ENCODE results near the gene ERRFI1. TPM values are rescaled to one million over a fixed set of nuclear protein-coding genes. Genes with fewer than 3 reads are reported as not detected.

ERRFI1 gene
- total and polyA plus RNA-seq, 2 experiments from 2014 or later, result 29.7 to 50.8 TPM

DNA sequence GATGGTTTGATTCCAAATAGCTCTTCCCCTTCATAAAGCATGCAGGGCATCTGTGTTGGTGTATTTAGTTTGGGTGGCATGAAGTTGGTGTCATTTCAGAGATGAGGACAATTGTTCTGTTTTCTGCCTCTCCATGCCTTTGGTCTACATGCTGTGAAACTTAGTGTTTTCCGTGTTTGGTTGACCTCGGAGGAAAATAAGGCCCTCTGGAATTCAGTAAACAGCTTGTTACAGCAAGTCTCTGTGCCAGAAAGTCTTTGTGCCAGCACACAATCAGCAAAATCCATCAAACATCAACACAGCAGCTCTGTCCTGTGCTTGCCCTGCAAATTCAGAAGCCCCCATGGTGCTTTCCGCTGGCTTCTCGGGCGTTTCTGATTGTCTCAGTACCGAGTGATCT lies 55.1 kb downstream of the ERRFI1 start:
- H4K20me1 ChIP-seq (ENCODE audit: insufficient read depth), result 0 out of 2 replicates have a peak, but pooled peaks cover 5% of the 10 kb centered on the region
- no peak for DNase-seq
- no peak overlapping the region for H3K27ac ChIP-seq
- peaks cover 73% of the 10 kb centered on the region for H3K79me2 ChIP-seq (ENCODE audit: insufficient read depth)
- H3K27me3 ChIP-seq (replicated peaks; ENCODE audit: insufficient read depth), result no peaks in the 10 kb centered on the region
- no peaks in the 10 kb centered on the region for H3K4me1 ChIP-seq (ENCODE audit: insufficient read depth)
- no peak overlapping the region for H3K4me3 ChIP-seq
- in situ Hi-C loops (cut with MboI), result no loop called here
- H3K9me3 ChIP-seq (ENCODE audit: low read depth), result no peaks in the 10 kb centered on the region
- no peak overlapping the region for H2AFZ ChIP-seq
- no peak for TF ChIP-seq EZH2 (IDR thresholded peaks at IDR 0.05; ENCODE audit: insufficient read depth, poor library complexity, severe bottlenecking)
- TF ChIP-seq EZH2phosphoT487 (IDR thresholded peaks at IDR 0.05; ENCODE audit: insufficient read depth, low read depth), result no peak
- peaks cover 64% of the 10 kb centered on the region for H3K36me3 ChIP-seq (ENCODE audit: low read depth)
- WGBS, 2 experiments (ENCODE audit: low coverage in 1 of 2, low lambda C conversion rate in 2 of 2, missing lambda C conversion rate in 2 of 2), result 71 to 74% methylated on average over 6 of the region's 6 CpGs
- no peak overlapping the region for H3K9ac ChIP-seq
- H3F3A ChIP-seq (ENCODE audit: insufficient read depth), result peaks cover 5% of the 10 kb centered on the region; the same call in 1 of the 2 replicates
- no peaks in the 10 kb centered on the region for H3K9me2 ChIP-seq (ENCODE audit: insufficient read depth)
- no peak overlapping the region for H3K4me2 ChIP-seq (ENCODE audit: unreplicated experiment)

GRCh38 chr1:7970246-7970645 lies 55.9 kb downstream of the ERRFI1 start:
- Histone ChIP-seq H3K4me1 (ENCODE audit: insufficient read depth) (no peaks in the 10 kb centered on the region), H3K79me2 (ENCODE audit: insufficient read depth) (peaks cover 73% of the 10 kb centered on the region), H4K20me1 (ENCODE audit: insufficient read depth) (0 out of 2 replicates have a peak, but pooled peaks cover 5% of the 10 kb centered on the region), H3K4me3 (no peak overlapping the region), H3K9ac (no peak overlapping the region), H3K4me2 (ENCODE audit: unreplicated experiment) (no peak overlapping the region), H3K9me3 (ENCODE audit: low read depth) (no peaks in the 10 kb centered on the region), H3K27ac (no peak overlapping the region), H2AFZ (no peak overlapping the region), H3F3A (ENCODE audit: insufficient read depth) (peaks cover 5% of the 10 kb centered on the region; the same call in 1 of the 2 replicates), H3K9me2 (ENCODE audit: insufficient read depth) (no peaks in the 10 kb centered on the region), H3K36me3 (ENCODE audit: low read depth) (peaks cover 65% of the 10 kb centered on the region), H3K27me3 (replicated peaks; ENCODE audit: insufficient read depth) (no peaks in the 10 kb centered on the region)
- in situ Hi-C loops (cut with MboI), result no loop called here
- DNase-seq, result no peak
- no peak for TF ChIP-seq EZH2 (IDR thresholded peaks at IDR 0.05; ENCODE audit: insufficient read depth, poor library complexity, severe bottlenecking)
- no peak for TF ChIP-seq EZH2phosphoT487 (IDR thresholded peaks at IDR 0.05; ENCODE audit: insufficient read depth, low read depth)
- WGBS, 2 experiments (ENCODE audit: low coverage in 1 of 2, low lambda C conversion rate in 2 of 2, missing lambda C conversion rate in 2 of 2), result 82 to 87% methylated on average over 2 of the region's 2 CpGs

DNA sequence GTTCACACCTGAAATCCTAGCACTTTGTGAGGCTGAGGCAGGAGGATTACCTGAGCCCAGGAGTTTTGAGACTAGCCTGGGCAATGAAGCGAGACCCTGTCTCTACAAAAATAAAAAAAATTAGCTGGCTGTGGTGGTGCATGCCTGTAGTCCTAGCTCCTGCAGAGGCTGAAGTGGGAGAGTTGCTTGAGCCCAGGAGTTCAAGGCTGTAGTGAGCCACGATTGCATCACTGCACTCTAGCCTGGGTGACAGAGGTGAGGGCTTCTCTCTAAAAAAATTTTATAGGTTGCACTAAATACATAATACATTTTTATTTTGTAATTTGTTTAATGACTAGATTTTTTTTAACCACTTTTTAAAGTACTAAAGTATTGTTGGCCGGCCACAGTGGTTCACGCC lies 58.5 kb downstream of the ERRFI1 start:
- H3K9me2 ChIP-seq (ENCODE audit: insufficient read depth), result no peaks in the 10 kb centered on the region
- H3K79me2 ChIP-seq (ENCODE audit: insufficient read depth), result peaks cover 93% of the 10 kb centered on the region
- H3K27me3 ChIP-seq (replicated peaks; ENCODE audit: insufficient read depth), result no peaks in the 10 kb centered on the region
- no peak overlapping the region for H3K4me3 ChIP-seq
- WGBS, 2 experiments (ENCODE audit: low coverage in 1 of 2, low lambda C conversion rate in 2 of 2, missing lambda C conversion rate in 2 of 2), result 61% methylated on average over 4 of the region's 4 CpGs
- no peak overlapping the region for H3K4me2 ChIP-seq (ENCODE audit: unreplicated experiment)
- peaks cover 4% of the 10 kb centered on the region; the same call in 1 of the 2 replicates for H3K4me1 ChIP-seq (ENCODE audit: insufficient read depth)
- H3K27ac ChIP-seq, result no peak overlapping the region
- H4K20me1 ChIP-seq (ENCODE audit: insufficient read depth), result 0 out of 2 replicates have a peak, but pooled peaks cover 5% of the 10 kb centered on the region
- in situ Hi-C loops (cut with MboI), result no loop called here
- H3K9me3 ChIP-seq (ENCODE audit: low read depth), result no peaks in the 10 kb centered on the region
- no peak overlapping the region for H2AFZ ChIP-seq
- no peak overlapping the region for H3K9ac ChIP-seq
- TF ChIP-seq EZH2 (IDR thresholded peaks at IDR 0.05; ENCODE audit: insufficient read depth, poor library complexity, severe bottlenecking) (no peak), EZH2phosphoT487 (IDR thresholded peaks at IDR 0.05; ENCODE audit: insufficient read depth, low read depth) (no peak)
- H3F3A ChIP-seq (ENCODE audit: insufficient read depth), result no peaks in the 10 kb centered on the region
- peaks cover 77% of the 10 kb centered on the region for H3K36me3 ChIP-seq (ENCODE audit: low read depth)
- DNase-seq, result no peak

DNA sequence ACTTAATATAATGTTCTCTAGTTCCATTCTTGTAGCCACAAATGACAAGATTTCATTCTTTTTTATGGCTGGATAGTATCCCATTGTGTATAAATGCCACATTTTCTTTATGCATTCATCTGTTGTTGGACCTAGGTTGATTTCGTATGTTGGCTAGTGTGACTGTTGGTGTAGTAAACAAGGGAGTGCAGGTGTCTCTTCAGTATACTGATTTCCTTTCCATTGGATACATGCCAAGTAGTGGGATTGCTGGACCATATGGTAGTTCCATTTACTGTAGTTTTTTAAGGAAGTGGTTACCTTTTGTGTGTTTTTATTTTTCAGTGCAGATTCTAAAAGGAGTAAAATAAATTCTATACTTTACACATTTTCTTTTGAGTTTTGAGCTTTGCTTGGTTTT lies 58.9 kb downstream of the ERRFI1 start:
- in situ Hi-C loops (cut with MboI), result no loop called here
- Histone ChIP-seq H3K4me3 (no peak overlapping the region), H3F3A (ENCODE audit: insufficient read depth) (no peaks in the 10 kb centered on the region), H3K79me2 (ENCODE audit: insufficient read depth) (peaks cover 94% of the 10 kb centered on the region), H3K9me3 (ENCODE audit: low read depth) (no peaks in the 10 kb centered on the region), H3K9me2 (ENCODE audit: insufficient read depth) (no peaks in the 10 kb centered on the region), H3K4me1 (ENCODE audit: insufficient read depth) (peaks cover 4% of the 10 kb centered on the region; the same call in 1 of the 2 replicates), H4K20me1 (ENCODE audit: insufficient read depth) (0 out of 2 replicates have a peak, but pooled peaks cover 5% of the 10 kb centered on the region), H3K4me2 (ENCODE audit: unreplicated experiment) (no peak overlapping the region), H3K36me3 (ENCODE audit: low read depth) (peaks cover 73% of the 10 kb centered on the region), H3K27me3 (replicated peaks; ENCODE audit: insufficient read depth) (no peaks in the 10 kb centered on the region), H2AFZ (no peak overlapping the region), H3K9ac (no peak overlapping the region), H3K27ac (no peak overlapping the region)
- whole genome bisulfite sequencing, 2 experiments (ENCODE audit: low coverage in 1 of 2, low lambda C conversion rate in 2 of 2, missing lambda C conversion rate in 2 of 2), result 95 to 100% methylated on average over 1 of the region's 1 CpG
- TF ChIP-seq EZH2 (IDR thresholded peaks at IDR 0.05; ENCODE audit: insufficient read depth, poor library complexity, severe bottlenecking), result no peak
- no peak for TF ChIP-seq EZH2phosphoT487 (IDR thresholded peaks at IDR 0.05; ENCODE audit: insufficient read depth, low read depth)
- no peak for DNase-seq
